ENCODE results near the gene FAM53B. TPM values are rescaled to one million over a fixed set of nuclear protein-coding genes. Genes with fewer than 3 reads are reported as not detected.

Gene FAM53B
- total RNA-seq, 1 donor from 2014 or later, result 39.8 TPM

DNA sequence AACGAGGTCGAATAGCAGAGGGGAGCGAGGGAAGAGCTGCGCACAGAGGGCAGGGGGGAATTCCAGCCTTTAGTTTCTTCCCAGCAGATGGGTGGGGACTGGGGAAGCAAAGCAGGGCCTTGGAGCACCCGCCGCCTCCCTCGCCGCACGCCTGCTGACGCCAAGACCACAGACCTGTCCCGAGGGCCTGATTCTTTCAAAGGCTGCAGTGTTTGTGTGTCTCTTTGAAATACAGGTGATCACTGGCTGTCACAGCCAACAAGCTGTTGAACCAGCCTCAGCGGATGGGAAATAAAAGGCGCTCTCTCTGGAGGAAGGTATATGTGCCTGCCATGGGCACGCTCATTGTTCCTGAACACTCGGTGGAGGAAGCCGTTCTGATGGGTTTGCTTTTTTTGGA lies 119.3 kb downstream of the FAM53B start:
- no peak for DNase-seq (ENCODE audit: low spot score, unreplicated experiment)
- no peak for TF ChIP-seq CTCF (IDR thresholded peaks at IDR 0.05; ENCODE audit: unreplicated experiment)
- no peak overlapping the region for H3K4me3 Mint-ChIP-seq (ENCODE audit: low read depth)
- peaks cover 16% of the 10 kb centered on the region for H3K4me1 Mint-ChIP-seq (ENCODE audit: low read depth)
- no peaks in the 10 kb centered on the region for H3K36me3 Mint-ChIP-seq (ENCODE audit: insufficient read depth)
- H3K27me3 Mint-ChIP-seq, result no peaks in the 10 kb centered on the region
- H3K9me3 Mint-ChIP-seq (ENCODE audit: low read depth), result no peaks in the 10 kb centered on the region
- peak overlapping the region; percentile 80 for H3K27ac Mint-ChIP-seq

GRCh38 chr10:124624466-124624865 lies 119.7 kb downstream of the FAM53B start:
- Mint-ChIP-seq H3K9me3 (ENCODE audit: low read depth) (no peaks in the 10 kb centered on the region), H3K36me3 (ENCODE audit: insufficient read depth) (no peaks in the 10 kb centered on the region), H3K27ac (peak overlapping the region; percentile 64), H3K4me1 (ENCODE audit: low read depth) (peaks cover 17% of the 10 kb centered on the region), H3K4me3 (ENCODE audit: low read depth) (no peak overlapping the region), H3K27me3 (no peaks in the 10 kb centered on the region)
- no peak for TF ChIP-seq CTCF (IDR thresholded peaks at IDR 0.05; ENCODE audit: unreplicated experiment)
- DNase-seq (ENCODE audit: low spot score, unreplicated experiment), result no peak

DNA sequence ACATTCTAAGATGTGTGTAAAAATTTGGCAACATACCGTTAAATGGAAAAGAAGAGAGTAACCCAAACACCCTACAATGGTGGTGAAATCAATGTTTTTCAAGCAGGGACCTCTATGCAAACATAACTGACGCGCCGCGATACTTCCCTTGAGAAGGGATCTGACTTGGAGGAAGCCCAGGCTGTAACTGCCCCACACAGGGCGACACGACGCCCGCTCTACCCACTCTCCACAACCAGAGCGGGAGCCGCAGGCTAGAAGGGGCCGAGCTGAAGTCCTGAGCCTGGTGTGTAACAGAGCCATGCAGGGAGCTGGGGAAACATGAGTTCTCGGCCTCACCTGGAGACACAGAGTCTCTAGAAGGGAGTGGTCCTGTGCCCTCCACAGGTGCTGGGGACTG lies 120.2 kb downstream of the FAM53B start:
- Mint-ChIP-seq H3K27me3 (no peaks in the 10 kb centered on the region), H3K9me3 (ENCODE audit: low read depth) (no peaks in the 10 kb centered on the region), H3K4me3 (ENCODE audit: low read depth) (no peak overlapping the region), H3K36me3 (ENCODE audit: insufficient read depth) (no peaks in the 10 kb centered on the region), H3K4me1 (ENCODE audit: low read depth) (peaks cover 17% of the 10 kb centered on the region), H3K27ac (no peak overlapping the region)
- TF ChIP-seq CTCF (IDR thresholded peaks at IDR 0.05; ENCODE audit: unreplicated experiment), result no peak
- DNase-seq (ENCODE audit: low spot score, unreplicated experiment), result no peak

GRCh38 chr10:124622866-124623536 lies 121.2 kb downstream of the FAM53B start:
- no peak overlapping the region for H3K27ac Mint-ChIP-seq
- TF ChIP-seq CTCF (IDR thresholded peaks at IDR 0.05; ENCODE audit: unreplicated experiment), result no peak
- no peak overlapping the region for H3K4me3 Mint-ChIP-seq (ENCODE audit: low read depth)
- H3K4me1 Mint-ChIP-seq (ENCODE audit: low read depth), result peaks cover 13% of the 10 kb centered on the region
- no peaks in the 10 kb centered on the region for H3K27me3 Mint-ChIP-seq
- no peaks in the 10 kb centered on the region for H3K9me3 Mint-ChIP-seq (ENCODE audit: low read depth)
- no peaks in the 10 kb centered on the region for H3K36me3 Mint-ChIP-seq (ENCODE audit: insufficient read depth)
- no peak for DNase-seq (ENCODE audit: low spot score, unreplicated experiment)

- Mint-ChIP-seq H3K27ac (no peak overlapping the region), H3K36me3 (ENCODE audit: insufficient read depth) (no peaks in the 10 kb centered on the region), H3K4me3 (ENCODE audit: low read depth) (no peak overlapping the region), H3K4me1 (ENCODE audit: low read depth) (peaks cover 10% of the 10 kb centered on the region), H3K9me3 (ENCODE audit: low read depth) (no peaks in the 10 kb centered on the region), H3K27me3 (no peaks in the 10 kb centered on the region)
- no peak for DNase-seq (ENCODE audit: low spot score, unreplicated experiment)
- no peak for TF ChIP-seq CTCF (IDR thresholded peaks at IDR 0.05; ENCODE audit: unreplicated experiment)
Measured at GRCh38 chr10:124622158-124622557, 122.0 kb downstream of the FAM53B start.

Measured in progenitor cell of endocrine pancreas (in vitro differentiated cells).